Ramos (cell line): ENCODE measurements around the gene C1QC.

Source experiments
- in situ Hi-C: fragments of 300-500 bp; cut with MboI; formaldehyde crosslinking; loops from one replicate; pipeline ENCODE4 v1.14.3; 2022; ENCODE audit warnings: low sequenced_read_pairs; ENCODE audit not compliant: unreplicated experiment

Gene C1QC

GRCh38 chr1:22643381-22643780 lies at the start of gene C1QC:
C1QC (plus strand) TSS chr1:22643633; CDS start chr1:22644024, 391 bp downstream.
- in situ Hi-C loops: loop anchor here (10.0 kb wide), 1 partner anchor 519 kb away; no protein-coding TSS in a partner anchor

- in situ Hi-C loops: no loop called here
These were observed 49.0 kb upstream of the C1QC start for GRCh38 chr1:22594396-22594795.

- in situ Hi-C loops: no loop called here
These were observed 48.3 kb upstream of the C1QC start for GRCh38 chr1:22595108-22595507.

- in situ Hi-C loops: no loop called here
These were observed 46.0 kb upstream of the C1QC start for GRCh38 chr1:22597301-22597965.

GRCh38 chr1:22597996-22598395 lies 45.4 kb upstream of the C1QC start:
- in situ Hi-C loops: no loop called here

- in situ Hi-C loops: no loop called here
These were observed 44.7 kb upstream of the C1QC start for GRCh38 chr1:22598736-22599135.

- in situ Hi-C loops: no loop called here
These were observed 43.2 kb upstream of the C1QC start for GRCh38 chr1:22600071-22600816.

GRCh38 chr1:22600817-22601605 lies 42.4 kb upstream of the C1QC start:
- in situ Hi-C loops: no loop called here

GRCh38 chr1:22601610-22602009 lies 41.8 kb upstream of the C1QC start:
- in situ Hi-C loops: no loop called here

- in situ Hi-C loops: no loop called here
These were observed 41.2 kb upstream of the C1QC start for GRCh38 chr1:22602060-22602740.

GRCh38 chr1:22606161-22606560 lies 37.3 kb upstream of the C1QC start:
- in situ Hi-C loops: no loop called here

- in situ Hi-C loops: no loop called here
These were observed 36.3 kb upstream of the C1QC start for GRCh38 chr1:22607154-22607553.

GRCh38 chr1:22608361-22608760 lies 35.1 kb upstream of the C1QC start:
- in situ Hi-C loops: no loop called here

- in situ Hi-C loops: no loop called here
These were observed 34.1 kb upstream of the C1QC start for GRCh38 chr1:22609291-22609690.

GRCh38 chr1:22611530-22611947 lies 31.9 kb upstream of the C1QC start:
- in situ Hi-C loops: no loop called here

- in situ Hi-C loops: no loop called here
These were observed 30.5 kb upstream of the C1QC start for GRCh38 chr1:22612671-22613571.

GRCh38 chr1:22613572-22613918 lies 29.9 kb upstream of the C1QC start:
- in situ Hi-C loops: no loop called here

GRCh38 chr1:22613951-22614350 lies 29.5 kb upstream of the C1QC start:
- in situ Hi-C loops: no loop called here

GRCh38 chr1:22615886-22616285 lies 27.5 kb upstream of the C1QC start:
- in situ Hi-C loops: no loop called here

GRCh38 chr1:22616571-22616970 lies 26.9 kb upstream of the C1QC start:
- in situ Hi-C loops: no loop called here
